SU-DHL-6 (cell line): ENCODE results near the gene CIART.
"Not testable (repeated sequence)": the region's sequence is repeated elsewhere in the genome, so short reads cannot be mapped to it uniquely, and the experiment has no call there.

ENCODE experiments used
- H2AFZ ChIP-seq: fragments of 200-600 bp; sonication (generic); 2 replicates; pipeline ENCODE4 v1.6.1; 2014; ENCODE audit warnings: low read depth, mild to moderate bottlenecking, moderate library complexity, mixed read lengths, antibody characterized with exemption, low read length; ENCODE audit not compliant: severe bottlenecking
- H3F3A ChIP-seq: fragments of 200-600 bp; shearing (Covaris generic); 2 replicates; pipeline ENCODE4 v1.6.0; 2016; ENCODE audit warnings: antibody characterized with exemption, mild to moderate bottlenecking; ENCODE audit not compliant: insufficient read depth
- H3K27ac ChIP-seq: fragments of 200-600 bp; sonication (generic); 2 replicates; pipeline ENCODE4 v1.5.1; 2016; ENCODE audit warnings: low read depth, mild to moderate bottlenecking, low read length, moderate library complexity, mixed read lengths
- H3K27me3 ChIP-seq: fragments of 200-600 bp; sonication (generic), shearing (Covaris generic); 2 replicates; pipeline ENCODE4 v1.6.0; 2014; ENCODE audit warnings: mild to moderate bottlenecking, low read length
- H3K36me3 ChIP-seq: fragments of 200-600 bp; sonication (generic); 2 replicates; pipeline ENCODE4 v1.6.1; 2014; ENCODE audit warnings: mild to moderate bottlenecking, low read length, mixed read lengths
- H3K4me2 ChIP-seq: fragments of 300-600, 200-600 bp; shearing (Covaris generic), sonication (generic); 2 replicates; pipeline ENCODE4 v1.6.0; 2014; ENCODE audit warnings: low read length, low read depth, mild to moderate bottlenecking; ENCODE audit not compliant: poor library complexity, severe bottlenecking
- H3K4me3 ChIP-seq: fragments of 200-600 bp; sonication (generic); 2 replicates; pipeline ENCODE4 v1.5.1; 2014; ENCODE audit warnings: antibody characterized with exemption, low read length, mild to moderate bottlenecking, mixed read lengths; ENCODE audit not compliant: insufficient read depth, poor library complexity, severe bottlenecking
- H3K79me2 ChIP-seq: fragments of 200-600 bp; sonication (generic); 2 replicates; pipeline ENCODE4 v1.6.1; 2014; ENCODE audit warnings: mild to moderate bottlenecking, low read length, moderate library complexity; ENCODE audit not compliant: insufficient read depth
- H3K9ac ChIP-seq: fragments of 200-600 bp; sonication (generic); 2 replicates; pipeline ENCODE4 v1.7.0; 2014; ENCODE audit warnings: mild to moderate bottlenecking, low read length
- H3K9me2 ChIP-seq: fragments of 200-600 bp; sonication (generic); replicated peaks from 2 replicates; pipeline ENCODE4 v1.6.1; 2014; ENCODE audit warnings: low read length; ENCODE audit not compliant: insufficient read depth
- H3K9me3 ChIP-seq: fragments of 200-600 bp; sonication (generic); 2 replicates; pipeline ENCODE4 v1.6.1; 2014; ENCODE audit warnings: low read length, mixed read lengths; ENCODE audit not compliant: insufficient read depth
- H4K20me1 ChIP-seq: fragments of 200-600 bp; sonication (generic); 2 replicates; pipeline ENCODE4 v1.6.1; 2014; ENCODE audit warnings: low read depth, mild to moderate bottlenecking, antibody characterized with exemption, low read length, moderate library complexity, mixed read lengths
- CTCF ChIP-seq: fragments of 200-600 bp; sonication (generic); IDR thresholded peaks from one replicate; pipeline ENCODE4 v1.5.1; 2017; ENCODE audit warnings: antibody characterized with exemption, mild to moderate bottlenecking, low read length, moderate library complexity; ENCODE audit not compliant: insufficient read depth, poor library complexity, severe bottlenecking
- EZH2phosphoT487 ChIP-seq: fragments of 200-600 bp; sonication (generic), shearing (Covaris generic); conservative IDR thresholded peaks from 2 replicates; pipeline ENCODE4 v1.6.1; 2018; ENCODE audit warnings: mild to moderate bottlenecking, antibody characterized with exemption, low read length, moderate library complexity, mixed read lengths

Gene CIART

GRCh38 chr1:150309758-150310508, 27.6 kb downstream of the CIART start:
- H3K36me3 ChIP-seq, result 0 out of 2 replicates have a peak, but pooled peaks cover 4% of the 10 kb centered on the region
- H3K27me3 ChIP-seq, result no peaks in the 10 kb centered on the region
- H3K4me2 ChIP-seq, result no peak overlapping the region
- no peak overlapping the region for H3K9ac ChIP-seq
- no peak for TF ChIP-seq EZH2phosphoT487
- no peak for TF ChIP-seq CTCF
- no peaks in the 10 kb centered on the region for H3K9me2 ChIP-seq
- H2AFZ ChIP-seq, result no peak overlapping the region
- H3K9me3 ChIP-seq, result no peaks in the 10 kb centered on the region
- no peak overlapping the region for H3K4me3 ChIP-seq
- H3K79me2 ChIP-seq, result no peaks in the 10 kb centered on the region
- H3F3A ChIP-seq, result 0 out of 2 replicates have a peak, but pooled peaks cover 6% of the 10 kb centered on the region
- no peaks in the 10 kb centered on the region for H4K20me1 ChIP-seq
- H3K27ac ChIP-seq, result no peak overlapping the region

GRCh38 chr1:150311762-150312161, 29.4 kb downstream of the CIART start:
- TF ChIP-seq EZH2phosphoT487, result no peak
- TF ChIP-seq CTCF, result no peak
- Histone ChIP-seq H3K27ac (no peak overlapping the region), H3K27me3 (no peaks in the 10 kb centered on the region), H4K20me1 (no peaks in the 10 kb centered on the region), H3K4me2 (no peak overlapping the region), H3K9me3 (no peaks in the 10 kb centered on the region), H3F3A (0 out of 2 replicates have a peak, but pooled peaks cover 6% of the 10 kb centered on the region), H3K9ac (no peak overlapping the region), H2AFZ (no peak overlapping the region), H3K79me2 (no peaks in the 10 kb centered on the region), H3K4me3 (no peak overlapping the region), H3K36me3 (0 out of 2 replicates have a peak, but pooled peaks cover 4% of the 10 kb centered on the region), H3K9me2 (no peaks in the 10 kb centered on the region)

- not testable (repeated sequence) for H3K9ac ChIP-seq, H3F3A ChIP-seq, H2AFZ ChIP-seq, H3K9me2 ChIP-seq, H3K79me2 ChIP-seq, H4K20me1 ChIP-seq, H3K36me3 ChIP-seq, H3K27ac ChIP-seq, H3K4me2 ChIP-seq, H3K9me3 ChIP-seq, H3K27me3 ChIP-seq, H3K4me3 ChIP-seq
Measured at GRCh38 chr1:150314691-150315090, 32.3 kb downstream of the CIART start.

GRCh38 chr1:150320667-150320978, 38.3 kb downstream of the CIART start:
- TF ChIP-seq CTCF (no peak), EZH2phosphoT487 (no peak)
- no peaks in the 10 kb centered on the region for H3F3A ChIP-seq
- H3K27me3 ChIP-seq, result no peaks in the 10 kb centered on the region
- H3K36me3 ChIP-seq, result peaks cover 8% of the 10 kb centered on the region
- no peak overlapping the region for H3K27ac ChIP-seq
- H4K20me1 ChIP-seq, result no peaks in the 10 kb centered on the region
- peak overlapping the region; percentile 86 for H3K4me2 ChIP-seq
- H2AFZ ChIP-seq, result peak overlapping the region; percentile 20
- H3K79me2 ChIP-seq, result peaks cover 38% of the 10 kb centered on the region
- H3K9ac ChIP-seq, result peak overlapping the region; percentile 87; the same call in 1 of the 2 replicates
- peak overlapping the region; percentile 67 for H3K4me3 ChIP-seq
- H3K9me2 ChIP-seq, result no peaks in the 10 kb centered on the region
- H3K9me3 ChIP-seq, result no peaks in the 10 kb centered on the region
